IMR-90 (cell line): Measurements from ENCODE around the gene ACAN. TPM values are rescaled to one million over a fixed set of nuclear protein-coding genes. Genes with fewer than 3 reads are reported as not detected.

Experiments
- ATAC-seq: fragments of 200-7000 bp; cut with Tn5 transposase; 2 replicates; pipeline ENCODE4 v1.9.1; 2020; ENCODE audit warnings: low read depth, mild to moderate bottlenecking, moderate library complexity
- BruUV-seq: library from RNA; stranded (reverse); fragments of 400-500 nt; replicated peaks from 2 replicates; lab custom pipeline; 2021; lab: Mats Ljungman, UMichigan
- CTCF ChIA-PET: fragments of 300-600 bp; formaldehyde crosslinking; extraction: SDS; loops from one replicate; lab custom pipeline; 2021; ENCODE audit warnings: antibody characterized with exemption; lab: Yijun Ruan, JAX
- POLR2A ChIA-PET: fragments of 300-600 bp; sonication (Branson Sonifier 250); formaldehyde crosslinking; loops from one replicate; lab custom pipeline; 2022; ENCODE audit warnings: antibody characterized with exemption; ENCODE audit not compliant: unreplicated experiment; lab: Charles Lee
- DNase-seq: peaks from one replicate; pipeline ENCODE4 v3.0.0; 2013
- H2AFZ ChIP-seq: replicated peaks from 2 replicates; pipeline ENCODE3; 2013; ENCODE audit warnings: low read length, mild to moderate bottlenecking; ENCODE audit not compliant: poor library complexity
- H2AK5ac ChIP-seq: 2 replicates; pipeline ENCODE4 v1.6.1; 2013; ENCODE audit warnings: low read depth, low read length, inconsistent platforms
- H2AK9ac ChIP-seq: replicated peaks from 2 replicates; pipeline ENCODE3; 2013; ENCODE audit warnings: mild to moderate bottlenecking, low read depth, low read length, moderate library complexity; ENCODE audit not compliant: poor library complexity
- H2BK120ac ChIP-seq: 2 replicates; pipeline ENCODE4 v1.6.1; 2013; ENCODE audit warnings: low read depth, low read length, inconsistent platforms
- H2BK15ac ChIP-seq: 3 replicates; pipeline ENCODE4 v1.6.1; 2013; ENCODE audit warnings: low read depth, low read length, inconsistent platforms
- H2BK20ac ChIP-seq: 2 replicates; pipeline ENCODE4 v1.6.1; 2013; ENCODE audit warnings: low read depth, mild to moderate bottlenecking, inconsistent platforms, low read length, moderate library complexity
- H2BK5ac ChIP-seq: 2 replicates; pipeline ENCODE4 v1.6.1; 2013; ENCODE audit warnings: mild to moderate bottlenecking, low read depth, low read length, inconsistent platforms; ENCODE audit not compliant: poor library complexity, severe bottlenecking
- H3K14ac ChIP-seq: replicated peaks from 2 replicates; pipeline ENCODE4 v1.6.1; 2013; ENCODE audit warnings: low read depth, low read length, inconsistent platforms
- H3K18ac ChIP-seq: 2 replicates; pipeline ENCODE4 v1.6.1; 2013; ENCODE audit warnings: low read depth, low read length, control low read depth
- H3K23ac ChIP-seq: 2 replicates; pipeline ENCODE4 v1.6.1; 2013; ENCODE audit warnings: low read depth, low read length, inconsistent platforms
- H3K27ac ChIP-seq: 2 replicates; pipeline ENCODE4 v1.5.1; 2013; ENCODE audit warnings: mild to moderate bottlenecking, control low read depth, low read length; ENCODE audit not compliant: insufficient read depth
- H3K27me3 ChIP-seq: 2 replicates; pipeline ENCODE4 v1.6.1; 2013; ENCODE audit warnings: low read length; ENCODE audit not compliant: control insufficient read depth, insufficient read depth
- H3K36me3 ChIP-seq: 2 replicates; pipeline ENCODE4 v1.6.1; 2013; ENCODE audit warnings: low read length, mixed read lengths; ENCODE audit not compliant: control insufficient read depth, insufficient read depth
- H3K4ac ChIP-seq: 2 replicates; pipeline ENCODE4 v1.6.1; 2013; ENCODE audit warnings: low read depth, low read length, inconsistent platforms
- H3K4me1 ChIP-seq: 2 replicates; pipeline ENCODE4 v1.6.1; 2013; ENCODE audit warnings: low read length, mixed read lengths; ENCODE audit not compliant: control insufficient read depth, insufficient read depth
- H3K4me2 ChIP-seq: 2 replicates; pipeline ENCODE4 v1.6.1; 2013; ENCODE audit warnings: low read depth, mild to moderate bottlenecking, control low read depth, low read length, moderate library complexity
- H3K4me3 ChIP-seq: 2 replicates; pipeline ENCODE4 v1.5.1; 2013; ENCODE audit warnings: low read depth, mild to moderate bottlenecking, control low read depth, low read length, moderate library complexity; ENCODE audit not compliant: insufficient read depth
- H3K56ac ChIP-seq: 2 replicates; pipeline ENCODE4 v1.6.1; 2013; ENCODE audit warnings: low read length, inconsistent platforms; ENCODE audit not compliant: insufficient read depth; ENCODE audit errors: extremely low read depth
- H3K79me1 ChIP-seq, 2 experiments: 2 replicates each; pipeline ENCODE4 v1.6.1; 2013; ENCODE audit warnings: low read length in 2 of 2, inconsistent platforms in 1 of 2, low read depth in 1 of 2
- H3K9ac ChIP-seq: 2 replicates; pipeline ENCODE4 v1.6.1; 2013; ENCODE audit warnings: low read depth, low read length, control low read depth
- H3K9me1 ChIP-seq: 2 replicates; pipeline ENCODE4 v1.6.1; 2013; ENCODE audit warnings: low read length, inconsistent platforms; ENCODE audit not compliant: insufficient read depth
- H3K9me3 ChIP-seq: 2 replicates; pipeline ENCODE4 v1.6.1; 2013; ENCODE audit warnings: low read length; ENCODE audit not compliant: control insufficient read depth, insufficient read depth
- H4K20me1 ChIP-seq: 2 replicates; pipeline ENCODE4 v1.6.1; 2013; ENCODE audit warnings: low read length, inconsistent platforms; ENCODE audit not compliant: insufficient read depth
- H4K5ac ChIP-seq: 2 replicates; pipeline ENCODE4 v1.6.1; 2013; ENCODE audit warnings: mild to moderate bottlenecking, low read depth, low read length, control low read depth
- H4K8ac ChIP-seq, 2 experiments: 2 replicates each; pipeline ENCODE4 v1.6.1; 2013; ENCODE audit warnings: low read depth in 2 of 2, low read length in 2 of 2, control low read depth in 1 of 2, inconsistent platforms in 1 of 2
- H4K91ac ChIP-seq: 2 replicates; pipeline ENCODE4 v1.6.1; 2013; ENCODE audit warnings: low read depth, low read length, inconsistent platforms; ENCODE audit not compliant: insufficient read depth
- CHD1 ChIP-seq: IDR thresholded peaks from 2 replicates; pipeline ENCODE4 v1.6.1; 2012; ENCODE audit warnings: low read depth, low read length, improper control_type of control experiment
- ELK1 ChIP-seq: fragments of 150-350 bp; IDR thresholded peaks from 2 replicates; pipeline ENCODE4 v1.6.1; 2016; ENCODE audit warnings: low read depth, mild to moderate bottlenecking, low read length, moderate library complexity, borderline replicate concordance
- FOS ChIP-seq: fragments of 150-350 bp; IDR thresholded peaks from 2 replicates; pipeline ENCODE4 v1.6.1; 2016; ENCODE audit warnings: low read depth, low read length
- MAFK ChIP-seq: IDR thresholded peaks from 2 replicates; pipeline ENCODE4 v1.6.1; 2012; ENCODE audit warnings: low read depth, low read length, improper control_type of control experiment
- MAZ ChIP-seq: IDR thresholded peaks from 2 replicates; pipeline ENCODE4 v1.6.1; 2012; ENCODE audit warnings: low read depth, mild to moderate bottlenecking, low read length, improper control_type of control experiment, moderate library complexity, borderline replicate concordance
- RFX5 ChIP-seq: IDR thresholded peaks from 2 replicates; pipeline ENCODE4 v1.8.0; 2012; ENCODE audit warnings: low read depth, mild to moderate bottlenecking, low read length, moderate library complexity
- WGBS, 2 experiments: methylation state at CpG; one replicate each; pipeline versions ENCODE4 v1.1.5 to v1.1.7; 2013; ENCODE audit warnings: missing lambda C conversion rate in 2 of 2; ENCODE audit not compliant: insufficient read length in 1 of 2; ENCODE audit errors: extremely low coverage in 2 of 2; 5-methylcytosine and 5-hydroxymethylcytosine counted together
- dilution Hi-C: fragments of 300-500 bp; cut with HindIII; formaldehyde crosslinking; loops from one replicate; pipeline ENCODE4 v1.14.3; 2018; ENCODE audit warnings: low sequenced_read_pairs; ENCODE audit not compliant: unreplicated experiment
- in situ Hi-C: fragments of 300-500 bp; cut with MboI; formaldehyde crosslinking; loops from 3 replicates; pipeline ENCODE4 v1.14.3; 2019; ENCODE audit warnings: low sequenced_read_pairs, inconsistent platforms, mixed read lengths
- intact Hi-C: fragments of 100-400 bp; cut with micrococcal nuclease; formaldehyde crosslinking; loops from 2 replicates; pipeline ENCODE4 v1.10.0; 2022
- polyA plus RNA-seq, 3 experiments: library from polyadenylated mRNA; depleted of rRNA; stranded (reverse); fragments of >200 nt; gene quantifications; 2 replicates each; pipeline ENCODE4 v1.2.3, GENCODE V29; 2012; ENCODE audit warnings: low replicate concordance in 1 of 3
- total RNA-seq: library from RNA; depleted of rRNA; stranded (reverse); fragments of >200 nt; gene quantifications from 2 replicates; pipeline ENCODE4 v1.2.3, GENCODE V29; 2012

Gene ACAN
- total and polyA plus RNA-seq, 2 of the 4 experiments (the other 2 are of a cell fraction): 0.54 to 0.96 TPM

- Histone ChIP-seq H3K27ac (no peak overlapping the region), H2BK15ac (no peak overlapping the region), H2AK5ac (no peak overlapping the region), H4K5ac (no peak overlapping the region), H3K9ac (no peak overlapping the region), H2BK20ac (no peak overlapping the region), H3K4ac (no peak overlapping the region), H3K27me3 (peaks cover 10% of the 10 kb centered on the region; the same call in 1 of the 2 replicates), H4K91ac (no peak overlapping the region), H3K4me2 (no peak overlapping the region), H2AK9ac (no peak overlapping the region), H4K8ac (no peak overlapping the region), H3K79me1 (no peaks in the 10 kb centered on the region), H3K18ac (no peak overlapping the region), H3K4me1 (no peaks in the 10 kb centered on the region), H3K56ac (no peak overlapping the region), H3K9me1 (peaks cover under 1% of the 10 kb centered on the region; the same call in 1 of the 2 replicates), H2AFZ (peak overlapping the region; percentile 21), H3K23ac (no peak overlapping the region), H3K36me3 (peaks cover 19% of the 10 kb centered on the region), H3K9me3 (no peaks in the 10 kb centered on the region), H4K20me1 (no peaks in the 10 kb centered on the region), H3K14ac (no peak overlapping the region), H2BK120ac (no peak overlapping the region), H2BK5ac (no peak overlapping the region), H3K4me3 (no peak overlapping the region)
- POLR2A ChIA-PET: no interaction called here
- 67% methylated on average over 8 of the region's 10 CpGs; no CpG with 5 or more reads in 1 of the 2 experiments for WGBS, 2 experiments
- BruUV-seq: no TSS peak
- no peak for TF ChIP-seq MAFK
- no peak for TF ChIP-seq RFX5
- TF ChIP-seq FOS: no peak
- TF ChIP-seq MAZ: no peak
- no peak for TF ChIP-seq CHD1
- no peak for TF ChIP-seq ELK1
- in situ Hi-C loops (no loop called here), intact Hi-C loops (no loop called here), dilution Hi-C loops (no loop called here)
- CTCF ChIA-PET: no interaction called here
- ATAC-seq (no peak), DNase-seq (no peak)
These were observed 73.3 kb downstream of the ACAN start for GRCh38 chr15:88876573-88876972.
